DLD1 (cell line): ENCODE data around the gene IMMP2L.
"Not testable (repeated sequence)": the region's sequence is repeated elsewhere in the genome, so short reads cannot be mapped to it uniquely, and the experiment has no call there.

ENCODE experiments used
- in situ Hi-C: cut with HindIII; loops from 2 replicates; pipeline ENCODE4 v1.10.0; 2017; ENCODE audit warnings: low sequenced_read_pairs

The IMMP2L gene

GRCh38 chr7:111088328-111088727 is 474.0 kb downstream of the IMMP2L start:
- in situ Hi-C loops, result no loop called here

GRCh38 chr7:111086532-111086931 is 475.8 kb downstream of the IMMP2L start:
- in situ Hi-C loops, result no loop called here

GRCh38 chr7:111085356-111085755 is 476.9 kb downstream of the IMMP2L start:
- in situ Hi-C loops, result no loop called here

GRCh38 chr7:111083413-111083812 is 478.9 kb downstream of the IMMP2L start:
- in situ Hi-C loops, result no loop called here

- in situ Hi-C loops, result no loop called here
These were observed 479.9 kb downstream of the IMMP2L start for GRCh38 chr7:111082351-111082750.

GRCh38 chr7:111081546-111082267 is 480.6 kb downstream of the IMMP2L start:
- in situ Hi-C loops, result no loop called here

- in situ Hi-C loops, result no loop called here
These were observed 481.7 kb downstream of the IMMP2L start for GRCh38 chr7:111080495-111081105.

GRCh38 chr7:111077001-111077400 is 485.3 kb downstream of the IMMP2L start:
- in situ Hi-C loops, result no loop called here

- in situ Hi-C loops, result no loop called here
These were observed 486.1 kb downstream of the IMMP2L start for GRCh38 chr7:111076205-111076604.

- in situ Hi-C loops, result no loop called here
These were observed 486.8 kb downstream of the IMMP2L start for GRCh38 chr7:111075498-111075897.

- in situ Hi-C loops, result no loop called here
These were observed 487.5 kb downstream of the IMMP2L start for GRCh38 chr7:111074748-111075146.

GRCh38 chr7:111074071-111074747 is 488.1 kb downstream of the IMMP2L start:
- in situ Hi-C loops, result no loop called here

- in situ Hi-C loops, result not testable (repeated sequence)
These were observed 489.6 kb downstream of the IMMP2L start for GRCh38 chr7:111072658-111073057.

- in situ Hi-C loops, result no loop called here
These were observed 490.7 kb downstream of the IMMP2L start for GRCh38 chr7:111071556-111071955.

- in situ Hi-C loops, result no loop called here
These were observed 493.7 kb downstream of the IMMP2L start for GRCh38 chr7:111068618-111069017.

GRCh38 chr7:111067682-111068081 is 494.6 kb downstream of the IMMP2L start:
- in situ Hi-C loops, result no loop called here

- in situ Hi-C loops, result no loop called here
These were observed 495.0 kb downstream of the IMMP2L start for GRCh38 chr7:111067251-111067650.

GRCh38 chr7:111063166-111063565 is 499.1 kb downstream of the IMMP2L start:
- in situ Hi-C loops, result no loop called here

- in situ Hi-C loops, result no loop called here
These were observed 502.5 kb downstream of the IMMP2L start for GRCh38 chr7:111059833-111060232.

- in situ Hi-C loops, result no loop called here
These were observed 505.2 kb downstream of the IMMP2L start for GRCh38 chr7:111057066-111057465.

- in situ Hi-C loops, result no loop called here
These were observed 505.9 kb downstream of the IMMP2L start for GRCh38 chr7:111056371-111056770.

- in situ Hi-C loops, result no loop called here
These were observed 509.3 kb downstream of the IMMP2L start for GRCh38 chr7:111053035-111053434.
